ENCODE results near the gene HTRA3. TPM values are rescaled to one million over a fixed set of nuclear protein-coding genes. Genes with fewer than 3 reads are reported as not detected.

Gene HTRA3
- polyA plus RNA-seq, 1 donor from 2014 or later: not detected

DNA sequence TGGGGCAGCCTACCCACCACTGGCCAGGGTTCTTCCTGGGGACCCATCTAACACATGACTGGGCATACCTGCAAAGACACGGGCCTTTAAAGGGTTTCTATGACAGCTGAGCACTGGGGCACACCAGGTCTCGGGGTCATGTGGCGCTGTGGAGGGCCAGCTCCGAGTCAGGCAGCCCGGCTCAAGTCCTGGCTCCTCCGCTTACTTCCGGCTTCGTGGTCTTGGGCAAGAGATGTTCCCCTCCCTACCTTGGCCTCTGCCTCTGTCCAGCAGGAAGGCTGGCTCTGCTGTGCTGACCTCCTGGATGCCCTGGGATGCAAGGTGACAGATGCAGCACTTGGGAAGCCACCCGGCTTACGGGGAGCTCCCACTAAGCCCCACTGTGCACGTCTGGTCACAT is 37.6 kb downstream of the HTRA3 start:
- H3K27ac ChIP-seq (ENCODE audit: low read length): no peak overlapping the region

DNA sequence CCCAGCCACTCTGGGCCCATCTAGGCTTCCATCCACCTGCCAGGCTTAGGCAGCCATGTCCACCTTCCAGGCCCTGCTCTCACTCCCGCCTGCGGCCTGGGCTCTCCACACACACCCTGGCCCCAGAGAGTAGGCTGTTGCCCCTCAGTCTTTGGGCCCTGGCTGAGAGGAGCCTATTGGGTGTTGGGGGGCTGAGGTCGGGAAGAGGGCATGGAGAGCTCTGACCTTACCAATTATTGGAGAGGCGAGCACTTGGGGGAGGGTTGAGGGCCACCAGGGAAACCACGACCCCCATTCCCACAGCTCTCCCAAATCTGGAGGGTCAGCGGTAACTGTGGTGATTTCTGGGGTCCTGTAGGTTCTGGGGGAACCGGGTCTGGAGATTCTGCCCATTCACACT is 38.2 kb downstream of the HTRA3 start:
- no peak overlapping the region for H3K9ac ChIP-seq (ENCODE audit: low read length)
- H3K4me3 ChIP-seq (ENCODE audit: low read length): no peak overlapping the region
- H3K27me3 ChIP-seq (ENCODE audit: insufficient read depth, low read depth, low read length): no peaks in the 10 kb centered on the region
- H3K4me2 ChIP-seq (ENCODE audit: low read length): no peak overlapping the region
- H2AFZ ChIP-seq (ENCODE audit: low read depth, low read length): no peak overlapping the region
- H3K9me3 ChIP-seq (ENCODE audit: low read length): peaks cover 5% of the 10 kb centered on the region
- TF ChIP-seq, protein P1, sequence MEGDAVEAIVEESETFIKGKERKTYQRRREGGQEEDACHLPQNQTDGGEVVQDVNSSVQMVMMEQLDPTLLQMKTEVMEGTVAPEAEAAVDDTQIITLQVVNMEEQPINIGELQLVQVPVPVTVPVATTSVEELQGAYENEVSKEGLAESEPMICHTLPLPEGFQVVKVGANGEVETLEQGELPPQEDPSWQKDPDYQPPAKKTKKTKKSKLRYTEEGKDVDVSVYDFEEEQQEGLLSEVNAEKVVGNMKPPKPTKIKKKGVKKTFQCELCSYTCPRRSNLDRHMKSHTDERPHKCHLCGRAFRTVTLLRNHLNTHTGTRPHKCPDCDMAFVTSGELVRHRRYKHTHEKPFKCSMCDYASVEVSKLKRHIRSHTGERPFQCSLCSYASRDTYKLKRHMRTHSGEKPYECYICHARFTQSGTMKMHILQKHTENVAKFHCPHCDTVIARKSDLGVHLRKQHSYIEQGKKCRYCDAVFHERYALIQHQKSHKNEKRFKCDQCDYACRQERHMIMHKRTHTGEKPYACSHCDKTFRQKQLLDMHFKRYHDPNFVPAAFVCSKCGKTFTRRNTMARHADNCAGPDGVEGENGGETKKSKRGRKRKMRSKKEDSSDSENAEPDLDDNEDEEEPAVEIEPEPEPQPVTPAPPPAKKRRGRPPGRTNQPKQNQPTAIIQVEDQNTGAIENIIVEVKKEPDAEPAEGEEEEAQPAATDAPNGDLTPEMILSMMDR (IDR thresholded peaks at IDR 0.05; ENCODE audit: poor library complexity, severe bottlenecking): no peak
- TF ChIP-seq RAD21 (conservative IDR thresholded peaks at IDR 0.05): no peak
- TF ChIP-seq, protein P2, sequence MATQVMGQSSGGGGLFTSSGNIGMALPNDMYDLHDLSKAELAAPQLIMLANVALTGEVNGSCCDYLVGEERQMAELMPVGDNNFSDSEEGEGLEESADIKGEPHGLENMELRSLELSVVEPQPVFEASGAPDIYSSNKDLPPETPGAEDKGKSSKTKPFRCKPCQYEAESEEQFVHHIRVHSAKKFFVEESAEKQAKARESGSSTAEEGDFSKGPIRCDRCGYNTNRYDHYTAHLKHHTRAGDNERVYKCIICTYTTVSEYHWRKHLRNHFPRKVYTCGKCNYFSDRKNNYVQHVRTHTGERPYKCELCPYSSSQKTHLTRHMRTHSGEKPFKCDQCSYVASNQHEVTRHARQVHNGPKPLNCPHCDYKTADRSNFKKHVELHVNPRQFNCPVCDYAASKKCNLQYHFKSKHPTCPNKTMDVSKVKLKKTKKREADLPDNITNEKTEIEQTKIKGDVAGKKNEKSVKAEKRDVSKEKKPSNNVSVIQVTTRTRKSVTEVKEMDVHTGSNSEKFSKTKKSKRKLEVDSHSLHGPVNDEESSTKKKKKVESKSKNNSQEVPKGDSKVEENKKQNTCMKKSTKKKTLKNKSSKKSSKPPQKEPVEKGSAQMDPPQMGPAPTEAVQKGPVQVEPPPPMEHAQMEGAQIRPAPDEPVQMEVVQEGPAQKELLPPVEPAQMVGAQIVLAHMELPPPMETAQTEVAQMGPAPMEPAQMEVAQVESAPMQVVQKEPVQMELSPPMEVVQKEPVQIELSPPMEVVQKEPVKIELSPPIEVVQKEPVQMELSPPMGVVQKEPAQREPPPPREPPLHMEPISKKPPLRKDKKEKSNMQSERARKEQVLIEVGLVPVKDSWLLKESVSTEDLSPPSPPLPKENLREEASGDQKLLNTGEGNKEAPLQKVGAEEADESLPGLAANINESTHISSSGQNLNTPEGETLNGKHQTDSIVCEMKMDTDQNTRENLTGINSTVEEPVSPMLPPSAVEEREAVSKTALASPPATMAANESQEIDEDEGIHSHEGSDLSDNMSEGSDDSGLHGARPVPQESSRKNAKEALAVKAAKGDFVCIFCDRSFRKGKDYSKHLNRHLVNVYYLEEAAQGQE (IDR thresholded peaks at IDR 0.05; ENCODE audit: borderline replicate concordance): no peak
- no peak for TF ChIP-seq EZH2 (IDR thresholded peaks at IDR 0.05; ENCODE audit: borderline replicate concordance, insufficient read depth, low read length, poor library complexity, severe bottlenecking)
- no peak for TF ChIP-seq SMC3 (conservative IDR thresholded peaks at IDR 0.05; ENCODE audit: poor library complexity)
- no peak for TF ChIP-seq MXI1 (conservative IDR thresholded peaks at IDR 0.05; ENCODE audit: poor library complexity, severe bottlenecking)
- TF ChIP-seq TAF1 (IDR thresholded peaks at IDR 0.05; ENCODE audit: low read depth): no peak
- TF ChIP-seq EP300 (conservative IDR thresholded peaks at IDR 0.05; ENCODE audit: poor library complexity, severe bottlenecking): no peak
- no peak for TF ChIP-seq POLR2AphosphoS5 (IDR thresholded peaks at IDR 0.05)
- H3K36me3 ChIP-seq (ENCODE audit: insufficient read depth, low read length): no peaks in the 10 kb centered on the region
- H3F3A ChIP-seq (ENCODE audit: insufficient read depth, low read length, poor library complexity, severe bottlenecking): no peaks in the 10 kb centered on the region
- no peaks in the 10 kb centered on the region for H3K79me2 ChIP-seq (replicated peaks; ENCODE audit: insufficient read depth, low read length)
- no peaks in the 10 kb centered on the region for H3K9me2 ChIP-seq (ENCODE audit: insufficient read depth, low read length)
- no peak overlapping the region for H3K27ac ChIP-seq (ENCODE audit: low read length)
- no peaks in the 10 kb centered on the region for H4K20me1 ChIP-seq (ENCODE audit: insufficient read depth)

More for the DNA sequence above, 37.6 kb downstream of the HTRA3 start:
- no peaks in the 10 kb centered on the region for H3F3A ChIP-seq (ENCODE audit: insufficient read depth, low read length, poor library complexity, severe bottlenecking)
- H3K79me2 ChIP-seq (replicated peaks; ENCODE audit: insufficient read depth, low read length): no peaks in the 10 kb centered on the region
- H3K4me2 ChIP-seq (ENCODE audit: low read length): no peak overlapping the region
- no peak overlapping the region for H3K9ac ChIP-seq (ENCODE audit: low read length)
- no peak overlapping the region for H2AFZ ChIP-seq (ENCODE audit: low read depth, low read length)
- no peaks in the 10 kb centered on the region for H3K27me3 ChIP-seq (ENCODE audit: insufficient read depth, low read depth, low read length)
- no peak for TF ChIP-seq MXI1 (conservative IDR thresholded peaks at IDR 0.05; ENCODE audit: poor library complexity, severe bottlenecking)
- TF ChIP-seq TAF1 (IDR thresholded peaks at IDR 0.05; ENCODE audit: low read depth): no peak
- no peak for TF ChIP-seq EZH2 (IDR thresholded peaks at IDR 0.05; ENCODE audit: borderline replicate concordance, insufficient read depth, low read length, poor library complexity, severe bottlenecking)
- no peaks in the 10 kb centered on the region for H3K9me2 ChIP-seq (ENCODE audit: insufficient read depth, low read length)
- H4K20me1 ChIP-seq (ENCODE audit: insufficient read depth): no peaks in the 10 kb centered on the region
- H3K4me3 ChIP-seq (ENCODE audit: low read length): no peak overlapping the region
- H3K36me3 ChIP-seq (ENCODE audit: insufficient read depth, low read length): no peaks in the 10 kb centered on the region
- H3K9me3 ChIP-seq (ENCODE audit: low read length): peaks cover 2% of the 10 kb centered on the region

Measured in neural cell (in vitro differentiated cells).